ENCODE data around the gene DPT.

GRCh38 chr1:168759077-168759476, 30.1 kb upstream of the DPT start:
- TF ChIP-seq CTCF (IDR thresholded peaks at IDR 0.05; ENCODE audit: insufficient read depth, low read depth, low read length) (no peak), EZH2 (IDR thresholded peaks at IDR 0.05; ENCODE audit: insufficient read depth, low read length) (no peak)
